Loucy (cell line): ENCODE results near the gene DEK.

ENCODE experiments used
- H2AFZ ChIP-seq: fragments of 200-600 bp; sonication (generic); 2 replicates; pipeline ENCODE4 v1.6.0; 2016; ENCODE audit warnings: antibody characterized with exemption, mild to moderate bottlenecking, low read length, moderate library complexity
- H3F3A ChIP-seq: fragments of 200-600 bp; 2 replicates; pipeline ENCODE4 v1.6.0; 2016; ENCODE audit warnings: antibody characterized with exemption, low read depth, mild to moderate bottlenecking
- H3K27me3 ChIP-seq: fragments of 200-600 bp; sonication (generic); 2 replicates; pipeline ENCODE4 v1.6.1; 2014; ENCODE audit warnings: low read length, mild to moderate bottlenecking; ENCODE audit not compliant: insufficient read depth, poor library complexity, severe bottlenecking
- H3K36me3 ChIP-seq: fragments of 200-600 bp; sonication (generic); 2 replicates; pipeline ENCODE4 v1.6.1; 2016; ENCODE audit warnings: low read length; ENCODE audit not compliant: insufficient read depth
- H3K4me1 ChIP-seq: fragments of 200-600 bp; sonication (generic); 2 replicates; pipeline ENCODE4 v1.5.1; 2014; ENCODE audit warnings: low read length, mild to moderate bottlenecking; ENCODE audit not compliant: insufficient read depth, poor library complexity, severe bottlenecking
- H3K4me2 ChIP-seq: fragments of 200-600 bp; sonication (generic); 2 replicates; pipeline ENCODE4 v1.6.0; 2014; ENCODE audit warnings: antibody characterized with exemption, low read length, low read depth, mild to moderate bottlenecking; ENCODE audit not compliant: poor library complexity, severe bottlenecking
- H3K4me3 ChIP-seq: fragments of 200-600 bp; sonication (generic); 2 replicates; pipeline ENCODE4 v1.5.1; 2014; ENCODE audit warnings: low read length, mild to moderate bottlenecking, mixed read lengths; ENCODE audit not compliant: poor library complexity, severe bottlenecking
- H3K79me2 ChIP-seq: fragments of 200-600 bp; sonication (generic); 2 replicates; pipeline ENCODE4 v1.6.1; 2014; ENCODE audit warnings: low read length; ENCODE audit not compliant: insufficient read depth
- H3K9ac ChIP-seq: fragments of 200-600 bp; sonication (generic); 2 replicates; pipeline ENCODE4 v1.6.0; 2014; ENCODE audit warnings: mild to moderate bottlenecking, low read depth, low read length, moderate library complexity; ENCODE audit not compliant: poor library complexity, severe bottlenecking
- H3K9me2 ChIP-seq: fragments of 200-600 bp; sonication (generic); replicated peaks from 2 replicates; pipeline ENCODE4 v1.6.1; 2016; ENCODE audit warnings: low read depth, low read length, mixed read lengths
- H3K9me3 ChIP-seq: fragments of 200-600 bp; sonication (generic); 2 replicates; pipeline ENCODE4 v1.6.1; 2014; ENCODE audit warnings: mild to moderate bottlenecking, antibody characterized with exemption, low read length, low read depth; ENCODE audit not compliant: insufficient read depth
- H4K20me1 ChIP-seq: fragments of 200-600 bp; sonication (generic); 2 replicates; pipeline ENCODE4 v1.6.0; 2014; ENCODE audit warnings: antibody characterized with exemption, low read length, mild to moderate bottlenecking; ENCODE audit not compliant: insufficient read depth, poor library complexity, severe bottlenecking
- EZH2phosphoT487 ChIP-seq: fragments of 200-600 bp; IDR thresholded peaks from 2 replicates; pipeline ENCODE4 v1.6.1; 2018; ENCODE audit warnings: antibody characterized with exemption, mild to moderate bottlenecking, moderate library complexity, borderline replicate concordance
- TF ChIP-seq, protein P1 (sequence below): fragments of 200-600 bp; sonication (generic); conservative IDR thresholded peaks from 2 replicates; pipeline ENCODE4 v1.5.1; 2014; ENCODE audit warnings: mild to moderate bottlenecking, antibody characterized with exemption, low read length

Gene DEK

GRCh38 chr6:18242062-18242851, 22.1 kb downstream of the DEK start:
- Histone ChIP-seq H3K4me2 (no peak overlapping the region), H3F3A (no peaks in the 10 kb centered on the region), H3K4me3 (no peak overlapping the region), H3K9me3 (no peaks in the 10 kb centered on the region), H3K36me3 (peaks cover 97% of the 10 kb centered on the region), H2AFZ (no peak overlapping the region), H4K20me1 (peaks cover 60% of the 10 kb centered on the region), H3K4me1 (peaks cover 10% of the 10 kb centered on the region), H3K27me3 (no peaks in the 10 kb centered on the region), H3K9me2 (no peaks in the 10 kb centered on the region), H3K79me2 (peaks cover 79% of the 10 kb centered on the region), H3K9ac (no peak overlapping the region)
- TF ChIP-seq, protein P1, sequence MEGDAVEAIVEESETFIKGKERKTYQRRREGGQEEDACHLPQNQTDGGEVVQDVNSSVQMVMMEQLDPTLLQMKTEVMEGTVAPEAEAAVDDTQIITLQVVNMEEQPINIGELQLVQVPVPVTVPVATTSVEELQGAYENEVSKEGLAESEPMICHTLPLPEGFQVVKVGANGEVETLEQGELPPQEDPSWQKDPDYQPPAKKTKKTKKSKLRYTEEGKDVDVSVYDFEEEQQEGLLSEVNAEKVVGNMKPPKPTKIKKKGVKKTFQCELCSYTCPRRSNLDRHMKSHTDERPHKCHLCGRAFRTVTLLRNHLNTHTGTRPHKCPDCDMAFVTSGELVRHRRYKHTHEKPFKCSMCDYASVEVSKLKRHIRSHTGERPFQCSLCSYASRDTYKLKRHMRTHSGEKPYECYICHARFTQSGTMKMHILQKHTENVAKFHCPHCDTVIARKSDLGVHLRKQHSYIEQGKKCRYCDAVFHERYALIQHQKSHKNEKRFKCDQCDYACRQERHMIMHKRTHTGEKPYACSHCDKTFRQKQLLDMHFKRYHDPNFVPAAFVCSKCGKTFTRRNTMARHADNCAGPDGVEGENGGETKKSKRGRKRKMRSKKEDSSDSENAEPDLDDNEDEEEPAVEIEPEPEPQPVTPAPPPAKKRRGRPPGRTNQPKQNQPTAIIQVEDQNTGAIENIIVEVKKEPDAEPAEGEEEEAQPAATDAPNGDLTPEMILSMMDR, result no peak
- no peak for TF ChIP-seq EZH2phosphoT487

DNA sequence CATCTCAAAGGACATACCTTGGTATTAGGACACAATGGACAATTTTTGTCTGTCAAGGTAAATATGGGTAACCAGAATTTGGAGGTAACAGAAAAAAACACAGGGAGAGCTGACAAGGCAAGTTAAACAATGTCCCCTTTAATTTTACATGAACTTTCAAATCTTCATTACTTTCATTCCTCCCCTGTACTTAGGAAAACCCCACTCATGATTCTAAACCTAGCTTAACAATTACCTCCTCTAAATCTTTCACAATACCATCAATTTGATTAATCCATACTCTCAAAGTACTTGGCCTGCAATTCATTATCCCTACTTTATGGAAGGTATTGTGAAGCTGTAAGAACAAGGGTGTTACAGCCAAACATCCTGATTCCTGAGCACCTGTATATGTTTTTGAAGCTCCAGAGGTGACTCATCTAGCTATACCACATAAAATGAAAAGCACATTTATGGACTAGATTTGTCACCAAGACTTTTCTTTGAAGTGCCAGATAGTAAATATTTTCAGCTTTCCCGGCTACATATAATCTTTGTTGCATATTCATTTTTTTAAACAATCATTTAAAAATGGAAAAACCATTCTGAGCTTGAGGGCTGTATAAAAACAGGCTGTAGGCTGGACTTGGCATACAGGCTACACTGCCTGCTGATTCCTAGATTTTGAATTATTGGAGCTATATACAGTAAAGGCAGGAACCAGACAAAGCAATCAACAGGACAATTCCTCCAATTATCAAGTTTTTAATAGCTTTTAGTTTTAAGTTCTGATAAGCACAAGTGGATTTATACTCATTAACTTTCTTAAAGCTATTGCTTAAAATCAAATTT, 22.9 kb downstream of the DEK start:
- Histone ChIP-seq H3K79me2 (peaks cover 73% of the 10 kb centered on the region), H3K9ac (no peak overlapping the region), H3K4me1 (peaks cover 10% of the 10 kb centered on the region), H3F3A (no peaks in the 10 kb centered on the region), H3K27me3 (no peaks in the 10 kb centered on the region), H3K9me3 (no peaks in the 10 kb centered on the region), H2AFZ (no peak overlapping the region), H3K36me3 (peaks cover 97% of the 10 kb centered on the region), H3K4me2 (no peak overlapping the region), H4K20me1 (peaks cover 58% of the 10 kb centered on the region), H3K9me2 (no peaks in the 10 kb centered on the region), H3K4me3 (no peak overlapping the region)
- no peak for TF ChIP-seq EZH2phosphoT487
- TF ChIP-seq, protein P1, result no peak

DNA sequence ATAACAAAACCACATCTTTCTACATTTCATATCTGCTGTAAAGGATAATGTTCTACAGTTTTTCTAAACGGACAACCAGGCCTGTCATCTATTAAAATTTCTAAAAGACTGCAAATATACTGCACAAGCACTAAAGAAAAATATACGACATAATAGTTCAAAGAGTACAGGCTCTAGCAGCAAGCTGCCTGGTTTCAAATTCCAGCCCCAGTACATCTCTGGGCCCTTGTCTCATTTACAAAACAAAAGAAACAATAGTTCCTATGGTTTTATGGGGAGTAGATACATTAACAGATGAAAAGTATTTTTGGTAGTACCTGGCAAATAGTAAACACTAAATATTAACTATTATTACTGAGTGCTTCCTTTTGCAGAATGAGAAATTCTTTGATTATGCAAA, 24.1 kb downstream of the DEK start:
- Histone ChIP-seq H3K36me3 (peaks cover 97% of the 10 kb centered on the region), H4K20me1 (peaks cover 55% of the 10 kb centered on the region), H3K4me2 (no peak overlapping the region), H3K4me3 (no peak overlapping the region), H3K27me3 (no peaks in the 10 kb centered on the region), H3K9me2 (no peaks in the 10 kb centered on the region), H2AFZ (no peak overlapping the region), H3K4me1 (peaks cover 10% of the 10 kb centered on the region), H3F3A (no peaks in the 10 kb centered on the region), H3K9ac (no peak overlapping the region), H3K79me2 (peaks cover 62% of the 10 kb centered on the region), H3K9me3 (no peaks in the 10 kb centered on the region)
- TF ChIP-seq, protein P1, result no peak
- TF ChIP-seq EZH2phosphoT487, result no peak
